Limb (tissue), 2 donors: Measurements from ENCODE around the gene RBM28.
"Not testable (repeated sequence)": the region's sequence is repeated elsewhere in the genome, so short reads cannot be mapped to it uniquely, and the experiment has no call there.

Experiments
- DNase-seq, 2 donors: peaks; one replicate each; pipeline ENCODE4 v3.0.0-alpha.2; 2016; ENCODE audit errors: extremely low spot score in 2 of 2

RBM28 gene

DNA sequence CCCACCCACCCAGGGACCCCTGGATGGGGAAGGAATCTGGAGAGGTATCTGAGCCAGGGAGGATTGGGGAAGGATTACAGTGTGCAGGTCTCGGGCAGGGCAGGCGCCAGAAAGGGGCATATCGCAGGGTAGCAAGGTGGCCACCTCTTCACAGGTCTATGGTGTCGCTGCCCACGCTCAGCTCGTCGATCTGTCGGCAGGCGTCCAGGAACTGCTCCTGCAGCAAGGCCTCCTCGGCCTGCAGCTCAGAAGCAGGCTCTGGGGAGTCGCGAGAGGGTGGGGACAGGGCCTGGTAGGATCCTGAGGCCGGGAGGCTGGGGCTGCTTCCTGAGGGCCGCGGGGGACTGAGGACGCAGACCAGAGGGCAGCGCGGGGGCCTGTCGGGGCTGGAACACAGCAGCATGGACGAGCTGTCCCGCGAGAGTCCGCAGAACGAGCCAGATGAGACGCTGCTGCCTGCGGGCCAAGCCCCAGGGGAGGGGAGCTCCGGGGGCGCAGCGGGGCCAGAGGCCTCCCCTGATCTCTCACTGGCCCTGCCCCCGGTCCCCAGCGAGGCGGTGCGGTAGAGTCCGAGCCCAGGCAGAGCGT is 7.1 kb upstream of the RBM28 start:
- DNase-seq = no peak

DNA sequence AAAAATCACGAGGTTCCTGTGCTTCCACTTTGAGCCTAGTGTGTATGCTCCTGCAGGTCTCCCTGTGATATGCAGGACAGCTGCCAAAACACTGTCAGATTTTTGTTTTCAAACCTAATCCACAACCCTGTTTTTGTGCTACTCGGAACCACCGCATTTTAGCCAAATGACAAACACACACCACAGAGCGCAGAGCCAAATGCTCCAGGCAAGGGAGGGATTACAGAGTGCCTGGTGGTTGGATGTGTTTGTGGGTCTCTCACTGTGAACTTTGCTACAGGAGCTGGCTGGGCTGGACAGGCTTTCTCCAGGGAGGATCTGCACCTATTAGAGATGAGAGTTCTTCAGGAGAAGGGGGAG is 5.7 kb upstream of the RBM28 start:
- DNase-seq = no peak

DNA sequence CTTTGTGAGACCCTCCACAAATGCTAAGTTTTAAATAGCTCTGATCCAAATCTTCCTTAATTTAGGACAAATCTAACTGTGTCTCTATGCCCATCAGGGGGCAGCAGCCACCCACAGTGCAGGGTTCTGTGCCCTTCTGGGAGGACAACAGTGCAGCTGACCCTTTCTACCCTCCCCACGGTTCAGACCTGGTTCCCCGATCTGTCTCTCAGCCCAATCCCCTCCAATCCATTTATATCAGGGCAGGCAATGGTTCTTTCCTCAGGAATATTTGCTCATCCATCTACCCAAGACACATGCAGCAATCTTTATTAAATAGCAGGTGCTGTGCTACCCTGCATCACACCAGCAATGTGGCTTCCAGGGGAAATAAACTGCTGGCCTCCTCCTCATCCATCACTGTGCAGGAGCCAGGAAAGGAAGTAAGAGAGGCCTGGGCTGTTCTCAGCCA is 4.0 kb upstream of the RBM28 start:
- peak; percentile 10 to 69 for DNase-seq

GRCh38 chr7:128344431-128344774 is 695 bp upstream of the RBM28 start:
- no peak for DNase-seq

DNA sequence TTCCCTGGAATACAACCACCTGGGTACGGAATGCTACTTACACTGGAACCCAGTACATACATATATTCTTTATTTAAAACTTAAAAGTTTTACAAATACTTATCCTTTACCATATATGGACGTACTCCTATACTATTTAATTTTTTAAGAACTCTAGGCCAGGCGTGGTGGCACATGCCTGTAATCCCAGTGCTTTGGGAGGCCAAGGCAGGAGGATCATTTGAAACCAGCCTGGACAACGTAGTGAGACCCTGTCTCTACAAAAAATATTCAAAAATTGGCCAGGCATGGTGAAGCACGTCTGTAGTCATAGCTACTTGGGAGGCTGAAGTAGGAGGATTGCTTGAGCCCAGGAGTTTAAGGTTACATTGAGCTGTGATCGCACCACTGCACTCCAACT is 2.0 kb downstream of the RBM28 start:
- no peak for DNase-seq

DNA sequence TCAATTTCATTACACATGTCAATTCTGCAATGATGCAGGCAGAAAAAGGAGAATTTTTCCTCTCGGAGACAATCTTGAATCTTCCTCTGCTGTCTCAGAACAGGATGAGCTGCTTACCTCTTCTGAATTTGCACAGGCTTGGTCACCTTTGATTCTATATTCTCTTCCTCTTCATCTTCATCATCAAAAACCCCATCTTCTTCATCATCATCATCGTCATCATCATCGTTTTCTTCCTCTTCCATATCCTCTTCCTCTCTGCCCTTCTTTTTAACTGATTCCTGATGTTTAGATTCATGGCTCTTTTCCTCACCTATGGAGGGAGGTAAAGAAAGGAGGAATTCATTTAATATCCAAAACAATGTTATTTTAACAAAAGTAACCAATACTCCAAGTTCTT is 8.0 kb downstream of the RBM28 start:
- no peak for DNase-seq

GRCh38 chr7:128324368-128324680 is 19.4 kb downstream of the RBM28 start:
- no peak for DNase-seq

GRCh38 chr7:128323459-128324367 is 20.0 kb downstream of the RBM28 start:
- no peak for DNase-seq

- DNase-seq = no peak
Measured at GRCh38 chr7:128323040-128323439, 20.7 kb downstream of the RBM28 start.

DNA sequence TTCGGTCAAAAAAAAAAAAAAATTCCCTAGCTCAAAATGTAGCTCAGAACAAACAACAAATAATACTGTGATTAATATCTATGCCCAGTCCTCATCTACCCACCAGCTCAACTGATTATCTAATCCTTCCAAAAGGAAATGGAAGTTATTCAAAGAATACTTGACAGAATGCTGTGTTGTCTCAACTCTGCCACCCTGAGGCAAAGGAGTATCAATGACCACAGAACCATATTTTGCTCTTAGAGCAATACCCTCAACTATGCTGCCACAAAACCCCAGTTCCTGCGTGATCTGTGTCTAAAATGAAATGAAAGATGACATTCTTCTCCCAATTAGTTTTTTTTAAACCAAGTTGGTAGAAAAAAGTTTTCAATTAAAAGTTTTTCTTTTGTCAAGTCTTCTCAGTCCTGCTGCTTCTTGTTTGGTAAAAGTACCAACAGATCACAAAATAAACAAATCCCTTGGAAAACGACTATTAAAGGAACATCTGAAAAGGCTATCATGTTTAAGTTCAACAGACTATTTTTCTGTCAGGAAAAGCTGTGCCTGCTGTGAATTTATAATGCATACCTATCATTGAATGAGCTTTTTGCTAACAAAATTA is 21.6 kb downstream of the RBM28 start:
- peak in 1 of 2 donors; percentile 13 for DNase-seq

DNA sequence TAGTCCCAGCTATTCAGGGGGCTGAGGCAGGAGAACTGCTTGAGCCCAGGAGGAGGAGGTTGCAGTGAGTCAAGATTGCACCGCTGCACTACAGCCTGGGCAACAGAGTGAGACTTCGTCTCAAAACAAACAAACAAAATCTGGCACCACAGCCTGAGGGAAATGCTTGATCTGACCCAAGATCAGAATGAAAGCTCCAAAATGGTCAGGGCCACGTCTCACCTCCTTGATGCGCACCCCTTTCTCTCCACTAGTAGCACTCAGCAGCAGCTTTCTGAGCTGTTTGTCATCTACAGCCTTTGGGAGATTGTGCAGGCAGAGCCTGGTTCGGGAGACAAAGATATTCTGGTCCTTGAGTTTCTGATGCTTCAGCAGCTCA is 22.7 kb downstream of the RBM28 start:
- no peak for DNase-seq

DNA sequence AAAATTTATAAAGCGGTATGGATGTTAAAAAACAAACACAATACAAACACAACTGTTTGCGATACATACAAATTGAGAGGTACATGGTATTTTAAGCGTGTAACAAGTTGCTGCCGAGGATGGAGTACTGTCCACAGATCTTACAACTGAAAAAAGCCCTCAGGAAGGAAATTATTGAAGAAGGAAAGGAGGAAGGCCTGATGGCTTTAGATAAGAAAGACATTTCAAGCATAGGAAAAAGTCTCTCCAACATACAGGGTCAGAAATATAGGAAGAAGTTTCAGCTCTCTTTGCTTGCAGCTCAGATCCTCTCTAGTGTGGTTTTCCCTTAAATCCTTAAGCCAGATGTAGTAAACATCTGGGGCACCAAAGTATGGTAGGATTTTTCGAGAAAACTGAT is 25.0 kb downstream of the RBM28 start:
- DNase-seq = no peak

DNA sequence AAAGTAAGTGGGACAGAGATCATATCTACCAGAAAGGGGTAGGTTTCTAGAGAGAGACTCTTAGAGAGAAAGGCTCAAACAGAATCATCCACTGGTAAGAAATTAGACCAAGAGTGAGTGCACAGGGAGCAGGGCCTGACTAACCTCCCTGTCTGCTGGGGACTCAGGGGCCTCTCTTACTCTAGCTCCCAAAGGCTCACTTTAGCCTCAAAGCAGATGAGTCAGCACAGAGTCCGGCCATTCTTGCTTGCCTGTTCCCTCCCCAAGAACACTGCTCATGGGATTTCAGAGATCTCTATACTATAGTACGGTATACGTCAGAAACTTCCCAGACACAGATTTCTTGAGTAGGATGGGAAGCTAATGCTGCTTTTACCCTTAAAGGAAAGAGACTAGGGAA is 32.7 kb downstream of the RBM28 start:
- DNase-seq = no peak

DNA sequence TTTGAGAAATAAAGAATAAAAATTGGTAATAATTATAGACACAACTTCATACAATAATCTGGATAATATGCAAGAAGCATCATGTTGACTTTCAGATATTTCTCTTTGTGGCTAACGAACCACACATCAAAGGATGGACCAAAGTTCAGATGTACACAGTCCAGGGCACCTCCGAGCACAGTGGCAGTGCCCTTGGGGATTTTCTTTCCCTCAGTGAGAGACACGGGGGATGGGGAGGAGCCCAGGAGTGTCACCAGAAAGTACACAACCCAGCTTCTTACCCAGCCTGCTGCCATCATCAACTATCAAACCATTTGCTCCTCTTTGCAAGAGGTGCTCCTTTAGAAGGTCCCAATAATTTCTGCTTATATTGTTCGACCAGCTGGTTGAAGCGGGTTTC is 33.2 kb downstream of the RBM28 start:
- no peak for DNase-seq

DNA sequence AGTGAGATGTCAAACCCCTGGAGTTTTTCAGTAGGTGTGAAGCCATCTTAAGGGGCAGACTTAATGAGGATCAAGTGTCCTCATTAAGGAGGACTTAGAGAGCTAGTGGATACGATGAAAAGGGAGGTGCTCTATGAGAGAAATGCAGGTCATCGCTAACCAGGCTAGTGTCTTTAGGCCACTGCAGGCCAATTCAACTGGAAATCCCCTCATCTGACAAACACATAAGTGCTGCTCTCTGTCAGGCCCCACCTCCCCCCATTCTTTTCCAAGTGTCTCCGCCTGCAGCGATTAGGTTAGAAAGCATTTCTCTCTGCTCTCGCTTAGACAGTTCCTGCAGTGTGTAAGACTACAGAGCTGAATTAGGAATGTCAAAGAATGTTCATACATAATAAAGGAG is 33.7 kb downstream of the RBM28 start:
- no peak for DNase-seq

DNA sequence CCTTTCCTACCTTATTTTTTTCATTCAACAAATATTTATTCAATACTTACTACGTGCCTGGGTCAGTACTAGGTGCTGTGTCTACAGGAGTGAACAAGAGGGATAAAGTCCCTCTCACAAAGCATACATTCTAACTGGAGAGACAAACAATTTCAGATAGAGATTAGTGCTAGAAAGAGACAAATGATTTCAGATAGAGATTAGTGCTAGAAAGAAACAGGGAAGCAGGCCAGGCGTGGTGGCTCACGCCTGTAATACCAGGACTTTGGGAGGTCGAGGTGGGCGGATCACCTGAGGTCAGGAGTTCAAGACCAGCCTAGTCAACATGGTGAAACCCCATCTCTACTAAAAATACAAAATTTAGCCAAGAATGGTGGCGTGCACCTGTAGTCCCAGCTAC is 34.6 kb downstream of the RBM28 start:
- no peak for DNase-seq

GRCh38 chr7:128307061-128307460 is 36.6 kb downstream of the RBM28 start:
- no peak for DNase-seq

DNA sequence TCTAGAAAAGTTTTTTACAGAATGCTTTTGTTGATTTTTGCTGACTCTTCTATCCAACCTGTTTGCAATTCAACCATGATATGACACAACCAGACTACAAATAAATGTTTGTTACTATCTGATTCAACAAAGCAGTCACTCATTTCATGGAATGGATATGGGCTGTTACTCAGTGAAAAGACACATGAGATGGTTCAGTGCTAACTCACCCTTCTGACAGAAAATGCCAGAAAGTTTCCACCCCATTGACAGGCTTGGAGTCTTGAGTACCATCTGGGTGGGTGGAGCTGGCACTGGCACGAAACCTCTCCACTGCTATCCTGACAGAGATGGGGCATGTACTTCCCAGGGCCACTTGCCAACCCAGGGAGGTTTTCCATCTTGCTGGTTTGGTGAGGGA is 39.5 kb downstream of the RBM28 start:
- DNase-seq = no peak

- no peak for DNase-seq
Measured at GRCh38 chr7:128303643-128304042, 40.1 kb downstream of the RBM28 start.

- DNase-seq = no peak
Measured at GRCh38 chr7:128303133-128303532, 40.6 kb downstream of the RBM28 start.

- DNase-seq = no peak
Measured at GRCh38 chr7:128302139-128302538, 41.6 kb downstream of the RBM28 start.

GRCh38 chr7:128299109-128299607 is 44.5 kb downstream of the RBM28 start:
- no peak for DNase-seq

DNA sequence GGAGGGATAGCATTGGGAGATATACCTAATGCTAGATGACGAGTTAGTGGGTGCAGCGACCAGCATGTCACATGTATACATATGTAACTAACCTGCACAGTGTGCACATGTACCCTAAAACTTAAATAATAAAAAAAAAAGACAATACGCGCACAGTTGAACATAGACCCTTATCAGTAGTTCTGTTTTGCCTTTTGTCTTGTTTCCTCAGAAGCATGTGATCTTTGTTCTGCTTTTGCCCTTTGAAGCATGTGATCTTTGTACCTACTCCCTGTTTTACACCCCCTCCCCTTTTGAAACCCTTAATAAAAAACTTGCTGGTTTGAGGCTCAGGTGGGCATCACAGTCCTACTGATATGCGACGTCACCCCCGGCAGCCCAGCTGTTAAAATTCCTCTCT is 45.7 kb downstream of the RBM28 start:
- DNase-seq = not testable (repeated sequence)
